Stimulated activated CD8-positive, alpha-beta memory T cell treated with anti-CD3 and anti-CD28 coated beads, Interleukin-12 subunit alpha, Interleukin-12 subunit beta, amount 100 ng/mL, for 1 hour (primary cell): ENCODE measurements around the gene LAMA3.

ENCODE experiments used
- DNase-seq: peaks from one replicate; pipeline ENCODE4 v3.0.0-alpha.2; 2020; ENCODE audit warnings: low read depth

LAMA3 gene

GRCh38 chr18:24002479-24002878 is 313.2 kb downstream of the LAMA3 start:
- no peak for DNase-seq

GRCh38 chr18:24003288-24003687 is 314.0 kb downstream of the LAMA3 start:
- no peak for DNase-seq

- DNase-seq = no peak
These were observed 314.8 kb downstream of the LAMA3 start for GRCh38 chr18:24003903-24004640.
